K562 (cell line): Measurements from ENCODE around the gene FAM177B. TPM values are rescaled to one million over a fixed set of nuclear protein-coding genes. Genes with fewer than 3 reads are reported as not detected.

ENCODE experiments used
- ATAC-seq: fragments of 200-7000 bp; cut with Tn5 transposase; 3 replicates; pipeline ENCODE4 v1.9.1; 2020; ENCODE audit warnings: moderate library complexity
- BruUV-seq: library from RNA; stranded (reverse); fragments of 400-500 nt; replicated peaks from 2 replicates; lab custom pipeline; 2021; lab: Mats Ljungman, UMichigan
- CTCF ChIA-PET: fragments of 300-600 bp; formaldehyde crosslinking; extraction: SDS; loops from one replicate; lab custom pipeline; 2021; ENCODE audit warnings: low intra/inter-chr PET ratio; lab: Yijun Ruan, JAX
- POLR2A ChIA-PET: fragments of 300-600, 350-650 bp; sonication (Branson Sonifier 250); formaldehyde crosslinking; extraction: SDS; loops from one replicate; lab custom pipeline; 2021; ENCODE audit warnings: antibody characterized with exemption, inconsistent platforms; lab: Yijun Ruan, JAX
- DNase-seq, 4 experiments: peaks; one replicate each; pipeline versions ENCODE4 v3.0.0 to v3.0.0-alpha.2; 2011 to 2018; ENCODE audit warnings: low spot score in 3 of 4, mixed read lengths in 3 of 4; ENCODE audit errors: extremely low read depth in 1 of 4
- FAIRE-seq: peaks from 2 replicates; lab custom pipeline; 2011; peaks lifted over from hg19 to GRCh38; lab: Jason Lieb, UNC
- H2AFZ ChIP-seq: 2 replicates; pipeline ENCODE4 v1.6.0; 2011; ENCODE audit warnings: low read depth, low read length, control low read depth, inconsistent platforms
- H3K27ac ChIP-seq: fragments of 200-600 bp; 3 replicates; pipeline ENCODE4 v1.8.0; 2011; ENCODE audit warnings: low read depth, mild to moderate bottlenecking, control low read depth, inconsistent platforms, low read length, moderate library complexity, mixed read lengths; ENCODE audit errors: extremely low read depth
- H3K27me3 ChIP-seq, 2 experiments: fragments of 300-600 bp in 1 of 2; 2 replicates in 1 of 2; 3 replicates in 1 of 2; pipeline versions ENCODE4 v1.6.0 to v1.8.0; 2011; ENCODE audit warnings: inconsistent platforms in 2 of 2, low read length in 2 of 2, mild to moderate bottlenecking in 1 of 2, mixed read lengths in 1 of 2, moderate library complexity in 1 of 2; ENCODE audit not compliant: control insufficient read depth in 2 of 2, insufficient read depth in 2 of 2
- H3K36me3 ChIP-seq: fragments of 300-600 bp; 3 replicates; pipeline ENCODE4 v1.8.0; 2011; ENCODE audit warnings: mild to moderate bottlenecking, low read length, inconsistent platforms; ENCODE audit not compliant: control insufficient read depth, insufficient read depth
- H3K4me1 ChIP-seq, 2 experiments: fragments of 200-600 bp in 1 of 2; replicated peaks in 1 of 2; 2 replicates in 1 of 2; 3 replicates in 1 of 2; pipeline versions ENCODE4 v1.5.1 to v1.8.0; 2011; ENCODE audit warnings: inconsistent platforms in 2 of 2, low read length in 2 of 2, mild to moderate bottlenecking in 1 of 2, mixed read lengths in 1 of 2, moderate library complexity in 1 of 2; ENCODE audit not compliant: control insufficient read depth in 2 of 2, insufficient read depth in 2 of 2
- H3K4me2 ChIP-seq: 2 replicates; pipeline ENCODE4 v1.6.1; 2011; ENCODE audit warnings: low read length, control low read depth, inconsistent platforms, mixed read lengths; ENCODE audit not compliant: insufficient read depth
- H3K4me3 ChIP-seq: fragments of 200-600 bp; sonication (generic), shearing (Covaris generic); 2 replicates; pipeline ENCODE4 v1.5.1; 2016; ENCODE audit warnings: control low read depth, inconsistent platforms
- H3K79me2 ChIP-seq: fragments of 200-600 bp; 3 replicates; pipeline ENCODE4 v1.8.0; 2011; ENCODE audit warnings: low read length, inconsistent platforms; ENCODE audit not compliant: control insufficient read depth, insufficient read depth
- H3K9ac ChIP-seq, 2 experiments: 2 replicates each; pipeline versions ENCODE4 v1.6.0 to v1.6.1; 2011; ENCODE audit warnings: low read depth in 2 of 2, low read length in 2 of 2, control low read depth in 1 of 2, inconsistent platforms in 1 of 2, mild to moderate bottlenecking in 1 of 2, mixed read lengths in 1 of 2; ENCODE audit not compliant: insufficient read depth in 1 of 2
- H3K9me1 ChIP-seq: one replicate; pipeline ENCODE4 v1.6.0; 2011; ENCODE audit warnings: inconsistent platforms, mild to moderate bottlenecking, low read length, moderate library complexity; ENCODE audit not compliant: control insufficient read depth, insufficient read depth
- H3K9me3 ChIP-seq: replicated peaks from 2 replicates; pipeline ENCODE4 v1.5.1; 2011; ENCODE audit warnings: low read depth, low read length, inconsistent platforms; ENCODE audit not compliant: control insufficient read depth, insufficient read depth
- H4K20me1 ChIP-seq: replicated peaks from 2 replicates; pipeline ENCODE4 v1.6.1; 2011; ENCODE audit warnings: low read length, inconsistent platforms, mixed read lengths; ENCODE audit not compliant: control insufficient read depth, insufficient read depth
- BRCA1 ChIP-seq, 2 experiments: fragments of 450-650 bp in 1 of 2; sonication (generic) in 1 of 2; formaldehyde crosslinking in 1 of 2; IDR thresholded peaks; 2 replicates each; pipeline versions ENCODE4 v1.5.0 to v1.6.1; 2017 to 2020; ENCODE audit warnings: mild to moderate bottlenecking in 1 of 2, missing genetic modification reagents in 1 of 2
- BRD4 ChIP-seq: fragments of 200-600 bp; sonication (generic); IDR thresholded peaks from 2 replicates; pipeline ENCODE4 v1.6.1; 2017; ENCODE audit warnings: inconsistent platforms
- DIDO1 ChIP-seq: fragments of 450-650 bp; IDR thresholded peaks from 2 replicates; pipeline ENCODE4 v1.6.1; 2016; ENCODE audit warnings: low read depth, missing biosample characterization, missing genetic modification characterization
- EZH2 ChIP-seq: IDR thresholded peaks from 2 replicates; pipeline ENCODE4 v1.6.1; 2012; ENCODE audit warnings: low read depth, mild to moderate bottlenecking, inconsistent platforms, low read length, borderline replicate concordance
- FOXJ2 ChIP-seq: fragments of 200-800 bp; sonication (Bioruptor generic); IDR thresholded peaks from 2 replicates; pipeline ENCODE4 v1.6.1; 2016; ENCODE audit warnings: missing genetic modification characterization, missing compliant biosample characterization
- GATAD2A ChIP-seq: fragments of 450-650 bp; IDR thresholded peaks from 2 replicates; pipeline ENCODE4 v1.6.1; 2017
- GTF2B ChIP-seq: IDR thresholded peaks from 2 replicates; pipeline ENCODE4 v1.6.1; 2011; ENCODE audit not compliant: insufficient read length; ENCODE audit errors: extremely low read depth
- KHSRP ChIP-seq: fragments of 450-650 bp; IDR thresholded peaks from 2 replicates; pipeline ENCODE4 v1.6.1; 2017
- MTA2 ChIP-seq: fragments of 450-650 bp; IDR thresholded peaks from 2 replicates; pipeline ENCODE4 v1.6.1; 2016; ENCODE audit warnings: low read depth
- NFIX ChIP-seq: fragments of 250-450 bp; sonication (Bioruptor Pico); IDR thresholded peaks from 2 replicates; pipeline ENCODE4 v1.4.0; 2020; ENCODE audit warnings: low read depth, mild to moderate bottlenecking, moderate library complexity
- NR2C2 ChIP-seq, 2 experiments: fragments of 200-800 bp in 1 of 2; sonication (Bioruptor generic) in 1 of 2; sonication (generic) in 1 of 2; formaldehyde crosslinking in 1 of 2; IDR thresholded peaks; 2 replicates each; pipeline versions ENCODE4 v1.6.1 to v1.8.0; 2016 to 2022; ENCODE audit warnings: mild to moderate bottlenecking in 1 of 2, missing compliant biosample characterization in 1 of 2, missing genetic modification characterization in 1 of 2, missing genetic modification reagents in 1 of 2
- RBFOX2 ChIP-seq: fragments of 200-400 bp; formaldehyde crosslinking; IDR thresholded peaks from 2 replicates; pipeline ENCODE4 v1.6.1; 2017; ENCODE audit warnings: low read depth, mild to moderate bottlenecking, low read length, moderate library complexity
- ZNF324 ChIP-seq: fragments of 250-450 bp; sonication (Bioruptor Pico); IDR thresholded peaks from 2 replicates; pipeline ENCODE4 v1.4.0; 2020; ENCODE audit warnings: mild to moderate bottlenecking
- ZNF384 ChIP-seq: IDR thresholded peaks from 2 replicates; pipeline ENCODE4 v1.6.1; 2012; ENCODE audit warnings: low read depth, low read length, improper control_type of control experiment
- ZNF511 ChIP-seq: sonication (generic); formaldehyde crosslinking; IDR thresholded peaks from 2 replicates; pipeline ENCODE4 v1.8.0; 2022; ENCODE audit warnings: mild to moderate bottlenecking, missing genetic modification reagents
- ZNF551 ChIP-seq: fragments of 250-450 bp; sonication (Bioruptor Pico); IDR thresholded peaks from 2 replicates; pipeline ENCODE4 v1.5.0; 2021; ENCODE audit warnings: mild to moderate bottlenecking, moderate library complexity
- ZNF766 ChIP-seq: fragments of 200-800 bp; sonication (Bioruptor generic); conservative IDR thresholded peaks from 2 replicates; pipeline ENCODE4 v1.6.1; 2016; ENCODE audit warnings: missing genetic modification characterization, missing compliant biosample characterization
- WGBS: fragments of 100-300 bp; shearing (Covaris generic); methylation state at CpG from one replicate; pipeline ENCODE4 v1.1.6; 2016; ENCODE audit warnings: low coverage, mixed read lengths; ENCODE audit not compliant: insufficient coverage; ENCODE audit errors: missing lambda C conversion rate; 5-methylcytosine and 5-hydroxymethylcytosine counted together
- in situ Hi-C: fragments of 300-500 bp; cut with MboI; formaldehyde crosslinking; loops from 4 replicates; pipeline ENCODE4 v1.15.0; 2018; ENCODE audit warnings: inconsistent platforms, mixed read lengths
- intact Hi-C: fragments of 100-400 bp; cut with micrococcal nuclease; formaldehyde crosslinking; loops from 2 replicates; pipeline ENCODE4 v1.14.2; 2022
- polyA plus RNA-seq, 8 experiments: library from polyadenylated mRNA; depleted of rRNA in 4 of 8; stranded (reverse) in 5 of 8; unstranded in 3 of 8; fragments of >200 nt; fragmentation: Nextera tagmentation in 2 of 8; fragmentation: Illumina TruSeq in 1 of 8; extraction: Ambion mirVana in 2 of 8; extraction: Trizol in 1 of 8; gene quantifications; 2 replicates each; pipeline versions ENCODE4 v1.2.1 to v1.2.3, GENCODE V29; 2011 to 2014; ENCODE audit warnings: inconsistent platforms in 1 of 8, missing spikeins in 1 of 8
- total RNA-seq, 7 experiments: library from RNA; depleted of rRNA in 6 of 7; stranded (reverse); fragments of >200 nt in 6 of 7; fragmentation: Illumina TruSeq in 2 of 7; extraction: Trizol in 2 of 7; gene quantifications; 2 replicates each; pipeline versions ENCODE4 v1.2.1 to v1.2.3, GENCODE V29; 2011 to 2021; ENCODE audit warnings: low replicate concordance in 1 of 7
- TF ChIP-seq, protein P1 (sequence below): fragments of 450-650 bp; formaldehyde crosslinking; IDR thresholded peaks from 2 replicates; pipeline ENCODE4 v1.4.0; 2022; ENCODE audit warnings: missing genetic modification characterization
- TF ChIP-seq, protein P2 (sequence below): sonication (generic); formaldehyde crosslinking; IDR thresholded peaks from 2 replicates; pipeline ENCODE4 v1.8.0; 2022; ENCODE audit warnings: missing genetic modification reagents, mild to moderate bottlenecking, moderate library complexity, borderline replicate concordance
- TF ChIP-seq, protein P3 (sequence below): fragments of 250-450 bp; sonication (Bioruptor Pico); IDR thresholded peaks from 2 replicates; pipeline ENCODE4 v1.4.0; 2020; ENCODE audit warnings: mild to moderate bottlenecking, moderate library complexity

Gene FAM177B
- total and polyA plus RNA-seq, 9 of the 15 experiments (the other 6 are each of a cell fraction or from before 2014, with no cell fraction given): not detected

GRCh38 chr1:222697826-222698225, 39.2 kb upstream of the FAM177B start:
- in situ Hi-C loops: no loop called here
- no peak overlapping the region for H3K9ac ChIP-seq
- ATAC-seq (no peak), DNase-seq (no peak), FAIRE-seq (no peak)
- no peaks in the 10 kb centered on the region for H3K4me1 ChIP-seq
- 76% methylated on average over 2 of the region's 2 CpGs for WGBS
- peaks cover 34% of the 10 kb centered on the region for H3K36me3 ChIP-seq
- H3K27ac ChIP-seq: no peak overlapping the region
- no peaks in the 10 kb centered on the region for H3K9me3 ChIP-seq
- intact Hi-C loops: loop anchor here (5.0 kb wide), 1 partner anchor 36 kb away; no protein-coding TSS in a partner anchor
- H3K4me2 ChIP-seq: no peak overlapping the region
- ChIA-PET CTCF (no interaction called here), POLR2A (interaction anchor here (0.6 to 1.2 kb wide), 4 partner anchors 14 to 123 kb away, joined by 3 to 4 read pairs (median 3); partner anchors contain the start of genes AIDA and BROX)
- no TSS peak for BruUV-seq
- TF ChIP-seq, protein P1, sequence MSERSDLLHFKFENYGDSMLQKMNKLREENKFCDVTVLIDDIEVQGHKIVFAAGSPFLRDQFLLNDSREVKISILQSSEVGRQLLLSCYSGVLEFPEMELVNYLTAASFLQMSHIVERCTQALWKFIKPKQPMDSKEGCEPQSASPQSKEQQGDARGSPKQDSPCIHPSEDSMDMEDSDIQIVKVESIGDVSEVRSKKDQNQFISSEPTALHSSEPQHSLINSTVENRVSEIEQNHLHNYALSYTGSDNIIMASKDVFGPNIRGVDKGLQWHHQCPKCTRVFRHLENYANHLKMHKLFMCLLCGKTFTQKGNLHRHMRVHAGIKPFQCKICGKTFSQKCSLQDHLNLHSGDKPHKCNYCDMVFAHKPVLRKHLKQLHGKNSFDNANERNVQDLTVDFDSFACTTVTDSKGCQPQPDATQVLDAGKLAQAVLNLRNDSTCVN: no peak
- TF ChIP-seq RBFOX2 (no peak), GTF2B (no peak), NFIX (CRISPR knock-in tag) (no peak), ZNF766 (CRISPR knock-in tag) (no peak), DIDO1 (no peak), NR2C2 (CRISPR knock-in tag; IDR thresholded peaks at IDR 0.05) (no peak), NR2C2 (tag; IDR thresholded peaks at IDR 0.05) (no peak), FOXJ2 (no peak), BRD4 (no peak), MTA2 (no peak), KHSRP (no peak), ZNF551 (CRISPR knock-in tag) (no peak), ZNF511 (CRISPR knock-in tag) (no peak), GATAD2A (no peak), EZH2 (no peak), ZNF384 (no peak), ZNF324 (CRISPR knock-in tag) (no peak), BRCA1 (IDR thresholded peaks at IDR 0.05) (no peak), BRCA1 (CRISPR knock-in tag; IDR thresholded peaks at IDR 0.05) (no peak)
- TF ChIP-seq, protein P2, sequence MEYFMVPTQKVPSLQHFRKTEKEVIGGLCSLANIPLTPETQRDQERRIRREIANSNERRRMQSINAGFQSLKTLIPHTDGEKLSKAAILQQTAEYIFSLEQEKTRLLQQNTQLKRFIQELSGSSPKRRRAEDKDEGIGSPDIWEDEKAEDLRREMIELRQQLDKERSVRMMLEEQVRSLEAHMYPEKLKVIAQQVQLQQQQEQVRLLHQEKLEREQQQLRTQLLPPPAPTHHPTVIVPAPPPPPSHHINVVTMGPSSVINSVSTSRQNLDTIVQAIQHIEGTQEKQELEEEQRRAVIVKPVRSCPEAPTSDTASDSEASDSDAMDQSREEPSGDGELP (CRISPR knock-in tag): no peak
- TF ChIP-seq, protein P3, sequence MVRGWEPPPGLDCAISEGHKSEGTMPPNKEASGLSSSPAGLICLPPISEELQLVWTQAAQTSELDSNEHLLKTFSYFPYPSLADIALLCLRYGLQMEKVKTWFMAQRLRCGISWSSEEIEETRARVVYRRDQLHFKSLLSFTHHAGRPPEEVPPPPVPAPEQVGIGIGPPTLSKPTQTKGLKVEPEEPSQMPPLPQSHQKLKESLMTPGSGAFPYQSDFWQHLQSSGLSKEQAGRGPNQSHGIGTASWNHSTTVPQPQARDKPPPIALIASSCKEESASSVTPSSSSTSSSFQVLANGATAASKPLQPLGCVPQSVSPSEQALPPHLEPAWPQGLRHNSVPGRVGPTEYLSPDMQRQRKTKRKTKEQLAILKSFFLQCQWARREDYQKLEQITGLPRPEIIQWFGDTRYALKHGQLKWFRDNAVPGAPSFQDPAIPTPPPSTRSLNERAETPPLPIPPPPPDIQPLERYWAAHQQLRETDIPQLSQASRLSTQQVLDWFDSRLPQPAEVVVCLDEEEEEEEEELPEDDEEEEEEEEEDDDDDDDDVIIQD (CRISPR knock-in tag): no peak
- no peaks in the 10 kb centered on the region; the same call in 2 of the 3 replicates for H3K79me2 ChIP-seq
- H3K27me3 ChIP-seq: no peaks in the 10 kb centered on the region
- H2AFZ ChIP-seq: no peak overlapping the region
- no peak overlapping the region for H3K4me3 ChIP-seq
- H4K20me1 ChIP-seq: no peaks in the 10 kb centered on the region
- no peaks in the 10 kb centered on the region for H3K9me1 ChIP-seq
